Measurements from ENCODE around the gene SLC38A3.

SLC38A3 gene

GRCh38 chr3:50174947-50175524 lies 30.0 kb upstream of the SLC38A3 start:
- H3K79me2 ChIP-seq, result no peaks in the 10 kb centered on the region
- no peak overlapping the region for H3K4me2 ChIP-seq (ENCODE audit: low read length)
- no peaks in the 10 kb centered on the region for H3K27me3 ChIP-seq (ENCODE audit: control insufficient read depth, insufficient read depth, low read length)
- TF ChIP-seq CTCF (IDR thresholded peaks at IDR 0.05), result no peak
- H3K9ac ChIP-seq, result no peak overlapping the region
- H3K4me1 ChIP-seq, result peaks cover 15% of the 10 kb centered on the region
- H3K9me3 ChIP-seq (ENCODE audit: control insufficient read depth, low read length), result no peaks in the 10 kb centered on the region
- H3K4me3 ChIP-seq (ENCODE audit: low read depth, low read length), result no peak overlapping the region
- no peak overlapping the region for H2AFZ ChIP-seq
- H3K27ac ChIP-seq, result no peak overlapping the region
- no peaks in the 10 kb centered on the region for H3K36me3 ChIP-seq (ENCODE audit: control insufficient read depth, insufficient read depth, low read length)

GRCh38 chr3:50177346-50177745 lies 27.7 kb upstream of the SLC38A3 start:
- TF ChIP-seq CTCF (IDR thresholded peaks at IDR 0.05), result no peak
- Histone ChIP-seq H3K36me3 (ENCODE audit: control insufficient read depth, insufficient read depth, low read length) (no peaks in the 10 kb centered on the region), H2AFZ (no peak overlapping the region), H3K4me3 (ENCODE audit: low read depth, low read length) (no peak overlapping the region), H3K4me2 (ENCODE audit: low read length) (no peak overlapping the region), H3K27me3 (ENCODE audit: control insufficient read depth, insufficient read depth, low read length) (no peaks in the 10 kb centered on the region), H3K9ac (no peak overlapping the region), H3K79me2 (no peaks in the 10 kb centered on the region), H3K27ac (no peak overlapping the region), H3K9me3 (ENCODE audit: control insufficient read depth, low read length) (no peaks in the 10 kb centered on the region), H3K4me1 (peaks cover 9% of the 10 kb centered on the region)

GRCh38 chr3:50179710-50180109 lies 25.4 kb upstream of the SLC38A3 start:
- Histone ChIP-seq H3K36me3 (ENCODE audit: control insufficient read depth, insufficient read depth, low read length) (no peaks in the 10 kb centered on the region), H3K9me3 (ENCODE audit: control insufficient read depth, low read length) (no peaks in the 10 kb centered on the region), H3K4me1 (peaks cover 9% of the 10 kb centered on the region), H2AFZ (no peak overlapping the region), H3K79me2 (no peaks in the 10 kb centered on the region), H3K27me3 (ENCODE audit: control insufficient read depth, insufficient read depth, low read length) (no peaks in the 10 kb centered on the region), H3K27ac (no peak overlapping the region), H3K9ac (no peak overlapping the region), H3K4me2 (ENCODE audit: low read length) (no peak overlapping the region), H3K4me3 (ENCODE audit: low read depth, low read length) (no peak overlapping the region)
- TF ChIP-seq CTCF (IDR thresholded peaks at IDR 0.05), result no peak

- Histone ChIP-seq H3K36me3 (ENCODE audit: control insufficient read depth, insufficient read depth, low read length) (no peaks in the 10 kb centered on the region), H3K9me3 (ENCODE audit: control insufficient read depth, low read length) (no peaks in the 10 kb centered on the region)
Observed at GRCh38 chr3:50181985-50182384, 23.1 kb upstream of the SLC38A3 start.

More at GRCh38 chr3:50181985-50182384, 23.1 kb upstream of the SLC38A3 start:
- H3K4me3 ChIP-seq (ENCODE audit: low read depth, low read length), result no peak overlapping the region
- no peak overlapping the region for H3K27ac ChIP-seq
- H3K9ac ChIP-seq, result no peak overlapping the region
- H3K27me3 ChIP-seq (ENCODE audit: control insufficient read depth, insufficient read depth, low read length), result no peaks in the 10 kb centered on the region
- no peak overlapping the region for H2AFZ ChIP-seq
- no peaks in the 10 kb centered on the region for H3K79me2 ChIP-seq
- H3K4me1 ChIP-seq, result peaks cover 9% of the 10 kb centered on the region
- no peak overlapping the region for H3K4me2 ChIP-seq (ENCODE audit: low read length)
- TF ChIP-seq CTCF (IDR thresholded peaks at IDR 0.05), result no peak
